HG03060 (cell line): Measurements from ENCODE around the gene ARID5B.

Experiments
- ATAC-seq: cut with Tn5 transposase; IDR thresholded peaks from one replicate; pipeline ENCODE4 v1.9.1; 2021; ENCODE audit warnings: low read depth, moderate number of reproducible peaks; ENCODE audit not compliant: unreplicated experiment

The ARID5B gene

GRCh38 chr10:62062752-62063512 lies 161.4 kb downstream of the ARID5B start:
- no peak for ATAC-seq

- ATAC-seq = no peak
Measured at GRCh38 chr10:62063795-62064472, 162.4 kb downstream of the ARID5B start.

GRCh38 chr10:62067560-62067959 lies 166.1 kb downstream of the ARID5B start:
- no peak for ATAC-seq

DNA sequence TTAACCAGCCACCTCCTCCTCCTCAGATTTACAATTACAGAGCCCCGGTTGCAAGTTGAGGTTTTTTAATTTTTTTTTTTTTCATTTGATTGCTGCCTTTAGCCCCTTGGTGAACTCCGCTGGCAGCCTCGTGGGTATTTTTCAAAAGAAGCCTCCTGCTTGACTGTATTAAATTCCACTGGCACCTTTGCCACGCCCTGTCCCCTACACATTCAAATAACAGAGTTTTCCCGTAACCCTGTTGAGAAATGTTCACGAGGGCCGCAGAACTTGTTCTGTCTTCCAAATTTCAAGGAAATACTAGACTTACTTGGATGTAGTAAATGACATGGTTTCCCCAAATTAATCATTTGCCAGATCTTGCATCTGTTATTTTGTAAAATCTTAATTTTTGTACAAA lies 167.0 kb downstream of the ARID5B start:
- ATAC-seq = no peak

DNA sequence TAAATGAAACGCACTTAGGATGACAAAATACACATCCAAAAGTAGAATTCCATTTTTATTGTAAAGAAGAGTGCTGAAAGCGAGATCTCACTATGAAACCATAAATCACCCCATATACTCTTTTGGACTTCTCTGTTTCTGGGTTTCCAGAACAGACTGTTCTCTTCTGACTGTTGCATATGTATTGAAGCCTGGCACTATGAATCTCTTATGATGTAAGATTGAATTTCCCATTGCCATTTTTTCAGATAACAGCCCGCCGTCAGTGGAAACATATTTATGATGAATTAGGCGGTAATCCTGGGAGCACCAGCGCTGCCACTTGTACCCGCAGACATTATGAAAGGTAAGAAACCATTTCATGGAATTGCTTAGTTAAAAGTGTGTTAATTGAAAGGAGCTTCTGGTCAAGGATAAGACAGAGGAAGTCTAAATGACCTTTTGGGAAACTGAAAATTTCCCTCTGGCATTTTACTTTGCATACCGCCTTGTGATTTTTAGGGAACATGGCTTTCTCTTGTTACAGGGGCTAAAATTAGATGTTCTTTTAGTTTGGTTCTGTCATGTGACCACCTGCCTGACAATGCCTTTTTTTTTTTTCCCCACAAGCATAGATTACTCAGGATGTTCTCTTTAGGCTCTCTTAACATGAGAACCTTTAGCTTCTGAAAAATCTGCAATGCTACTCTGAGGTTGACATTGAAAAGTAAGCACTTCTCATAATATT lies 168.1 kb downstream of the ARID5B start:
- no peak for ATAC-seq

- no peak for ATAC-seq
Measured at GRCh38 chr10:62071846-62072281, 170.4 kb downstream of the ARID5B start.

GRCh38 chr10:62072901-62073300 lies 171.4 kb downstream of the ARID5B start:
- no peak for ATAC-seq

DNA sequence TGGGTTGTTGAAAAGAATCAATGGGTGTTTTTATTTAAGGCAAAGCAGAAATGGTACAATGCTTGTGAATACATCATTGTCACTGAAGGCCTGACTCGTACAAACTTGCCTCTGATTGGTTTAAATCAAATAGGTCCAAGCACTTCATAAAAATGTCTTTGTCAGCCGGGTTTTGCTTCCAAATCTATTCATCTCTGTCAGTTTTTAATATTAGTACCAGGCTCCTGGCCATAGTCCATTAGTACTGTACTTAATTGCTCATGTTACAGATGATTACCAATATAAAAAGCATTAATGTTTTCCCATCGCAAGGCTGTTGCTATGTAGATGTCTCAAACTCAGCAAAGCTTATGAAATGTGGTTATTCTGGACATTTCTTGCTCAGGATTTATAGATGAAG lies 171.9 kb downstream of the ARID5B start:
- ATAC-seq = no peak

GRCh38 chr10:62075414-62075813 lies 173.9 kb downstream of the ARID5B start:
- no peak for ATAC-seq

GRCh38 chr10:62075912-62076311 lies 174.4 kb downstream of the ARID5B start:
- no peak for ATAC-seq

GRCh38 chr10:62076891-62077290 lies 175.4 kb downstream of the ARID5B start:
- no peak for ATAC-seq

DNA sequence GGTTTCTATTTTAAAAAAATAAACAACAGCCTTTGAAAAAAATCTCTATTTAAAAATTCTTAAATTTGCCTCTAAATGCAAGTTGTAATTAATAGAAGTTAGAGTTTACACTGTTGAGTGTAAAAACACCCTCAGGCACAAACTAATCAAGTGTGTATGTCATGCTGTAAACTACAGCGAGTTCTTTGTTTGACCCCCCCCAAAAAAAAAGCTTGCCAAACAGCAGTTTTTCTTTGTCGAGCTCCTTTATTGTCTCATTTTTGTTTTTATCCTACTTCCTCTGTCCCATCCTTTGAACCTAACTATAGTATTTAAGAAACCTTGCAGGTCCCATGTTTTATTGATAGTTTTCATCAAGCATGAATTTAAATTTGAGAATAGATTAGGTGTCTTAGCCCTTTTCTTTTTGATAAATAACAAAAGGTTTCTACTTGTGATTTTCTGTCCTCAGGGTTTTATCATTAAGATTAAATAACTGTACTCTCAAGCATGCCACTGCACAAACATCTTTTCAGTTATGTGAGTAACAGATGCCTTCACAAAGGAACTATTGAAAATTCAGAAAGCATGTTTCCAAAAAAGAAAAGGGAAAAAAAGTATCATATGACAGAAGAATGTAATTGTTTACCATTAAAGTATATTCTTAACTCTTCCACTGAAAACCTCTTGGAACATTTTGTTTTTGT lies 176.0 kb downstream of the ARID5B start:
- no peak for ATAC-seq

DNA sequence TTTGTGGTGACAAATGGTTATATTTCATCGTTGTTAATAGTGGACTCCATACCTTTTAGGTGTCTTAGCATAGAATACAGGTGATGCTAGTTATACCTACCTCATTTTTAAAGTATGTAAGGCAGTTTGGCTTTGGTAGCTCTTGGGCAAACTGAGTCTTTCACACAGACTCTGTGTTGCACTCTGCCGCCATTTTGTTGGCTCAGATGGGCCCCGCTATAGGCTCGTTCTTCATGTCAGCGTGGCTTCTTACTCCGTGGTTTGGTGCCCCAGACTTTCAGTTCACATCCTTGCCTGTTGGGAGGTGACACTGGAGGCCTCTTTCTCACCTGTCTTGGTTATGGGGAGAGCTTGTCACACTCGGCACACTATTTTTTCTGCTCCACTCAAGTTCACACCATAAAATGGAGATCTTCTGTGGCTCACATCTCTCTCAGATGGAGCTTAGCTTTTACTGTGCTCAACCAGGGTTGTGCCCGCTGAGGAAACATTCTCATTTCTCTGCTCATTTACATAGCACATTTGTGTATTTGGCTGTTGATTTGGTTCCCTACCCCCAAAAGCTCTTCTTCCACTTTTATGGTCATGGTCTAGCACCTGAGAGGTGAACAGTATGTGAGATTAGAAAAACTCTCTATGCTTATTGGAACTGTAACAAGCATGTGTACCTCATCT lies 178.5 kb downstream of the ARID5B start:
- peak; percentile 45 for ATAC-seq

DNA sequence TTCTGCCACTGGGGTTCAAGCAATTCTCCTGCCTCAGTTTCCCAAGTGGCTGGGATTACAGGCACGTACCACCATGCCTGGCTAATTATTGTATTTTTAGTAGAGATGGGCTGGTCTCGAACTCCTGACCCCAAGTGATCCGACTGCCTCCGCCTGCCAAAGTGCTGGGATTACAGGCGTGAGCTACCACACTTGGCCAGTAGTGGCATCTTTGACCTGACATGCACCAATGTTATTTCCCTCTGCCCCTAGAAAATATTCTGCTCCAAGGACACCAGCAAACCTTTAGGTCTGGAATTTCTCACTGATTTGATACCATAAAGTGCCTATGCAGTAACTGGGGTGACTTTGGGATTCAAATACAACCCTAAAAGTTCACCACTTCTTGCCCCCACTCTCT lies 179.4 kb downstream of the ARID5B start:
- ATAC-seq = no peak

DNA sequence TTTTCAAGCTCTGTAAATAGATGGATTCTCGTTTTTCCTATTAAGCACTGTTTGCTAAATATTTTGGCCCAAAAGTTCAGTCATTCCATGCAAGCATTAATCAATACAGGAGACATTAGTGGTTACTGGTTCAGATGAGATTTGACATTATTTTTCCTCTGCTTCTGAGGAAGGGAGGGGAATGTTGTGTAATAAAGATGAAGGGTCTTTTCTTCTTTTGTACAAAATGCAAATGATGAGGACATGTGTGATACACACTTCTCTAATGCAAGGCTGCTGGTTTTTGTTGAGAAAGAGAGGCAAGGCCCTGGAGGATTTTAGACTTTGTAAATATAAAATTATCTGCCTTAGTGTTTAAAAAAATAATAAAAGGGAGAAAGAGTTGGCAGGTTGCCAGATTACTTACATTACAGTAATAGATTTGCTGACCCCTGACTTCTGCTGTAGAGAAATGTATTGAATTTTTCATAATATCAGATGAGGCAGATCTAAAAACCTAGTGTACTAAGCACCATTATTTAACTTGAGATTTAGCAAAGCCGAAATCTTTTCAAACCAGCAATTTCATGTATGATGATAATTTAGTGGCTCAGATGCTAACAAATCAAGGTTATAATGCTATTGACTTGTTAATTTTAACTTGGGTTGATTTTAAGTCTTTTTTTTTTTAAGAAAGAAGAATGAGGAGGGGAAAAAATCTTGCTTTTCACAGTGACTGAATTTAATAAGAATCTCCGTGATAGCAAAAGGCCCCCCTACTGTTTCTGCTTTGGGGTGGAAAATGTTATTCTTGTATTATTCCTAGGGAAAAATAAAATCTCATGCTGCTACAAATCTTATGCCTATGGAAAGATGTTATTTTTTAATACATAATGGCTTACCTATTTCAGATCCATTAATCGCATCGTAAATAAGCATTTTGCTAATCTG lies 180.1 kb downstream of the ARID5B start:
- ATAC-seq = no peak

- no peak for ATAC-seq
Measured at GRCh38 chr10:62082271-62082656, 180.8 kb downstream of the ARID5B start.

- ATAC-seq = peak; percentile 32
Measured at GRCh38 chr10:62082729-62083411, 181.4 kb downstream of the ARID5B start.

- ATAC-seq = no peak
Measured at GRCh38 chr10:62083412-62084267, 182.1 kb downstream of the ARID5B start.
